Stimulated activated CD8-positive, alpha-beta memory T cell treated with anti-CD3 and anti-CD28 coated beads, Interleukin-15, amount 100 ng/mL, for 4 hours (primary cell): Measurements from ENCODE around the gene DOK5.

Experiments used
- DNase-seq, 2 donors: peaks; one replicate each; pipeline ENCODE4 v3.0.0-alpha.2; 2020; ENCODE audit warnings: low read depth in 2 of 2

DOK5 gene

GRCh38 chr20:54559890-54560289 is 84.5 kb downstream of the DOK5 start:
- DNase-seq: no peak

GRCh38 chr20:54560357-54560756 is 85.0 kb downstream of the DOK5 start:
- no peak for DNase-seq

- DNase-seq: no peak
These were observed 89.9 kb downstream of the DOK5 start for GRCh38 chr20:54565255-54565654.

- no peak for DNase-seq
These were observed 90.8 kb downstream of the DOK5 start for GRCh38 chr20:54566031-54566688.

GRCh38 chr20:54570561-54570960 is 95.2 kb downstream of the DOK5 start:
- no peak for DNase-seq

GRCh38 chr20:54572665-54573435 is 97.5 kb downstream of the DOK5 start:
- no peak for DNase-seq

GRCh38 chr20:54573838-54574237 is 98.4 kb downstream of the DOK5 start:
- no peak for DNase-seq

- no peak for DNase-seq
These were observed 101.1 kb downstream of the DOK5 start for GRCh38 chr20:54576518-54576917.

- DNase-seq: no peak
These were observed 102.2 kb downstream of the DOK5 start for GRCh38 chr20:54577637-54578036.

GRCh38 chr20:54585217-54585616 is 109.8 kb downstream of the DOK5 start:
- no peak for DNase-seq

GRCh38 chr20:54587408-54587807 is 112.0 kb downstream of the DOK5 start:
- no peak for DNase-seq

- DNase-seq: no peak
These were observed 114.1 kb downstream of the DOK5 start for GRCh38 chr20:54589402-54590030.

GRCh38 chr20:54590856-54591255 is 115.5 kb downstream of the DOK5 start:
- no peak for DNase-seq

- no peak for DNase-seq
These were observed 121.3 kb downstream of the DOK5 start for GRCh38 chr20:54596651-54597050.

GRCh38 chr20:54598352-54598751 is 123.0 kb downstream of the DOK5 start:
- no peak for DNase-seq

GRCh38 chr20:54600634-54601033 is 125.2 kb downstream of the DOK5 start:
- DNase-seq: no peak

GRCh38 chr20:54601831-54602515 is 126.6 kb downstream of the DOK5 start:
- DNase-seq: no peak

GRCh38 chr20:54605319-54605718 is 129.9 kb downstream of the DOK5 start:
- no peak for DNase-seq

- DNase-seq: no peak
These were observed 131.0 kb downstream of the DOK5 start for GRCh38 chr20:54606380-54606779.

GRCh38 chr20:54608039-54608745 is 132.8 kb downstream of the DOK5 start:
- DNase-seq: no peak

- no peak for DNase-seq
These were observed 133.6 kb downstream of the DOK5 start for GRCh38 chr20:54608943-54609342.
